HepG2 (cell line): Measurements from ENCODE around the gene DRD3.

ENCODE experiments used
- CREB1 ChIP-seq, 2 experiments: fragments of 450-650 bp in 1 of 2; IDR thresholded peaks; 2 replicates each; pipeline ENCODE4 v1.6.1; 2016 to 2017; ENCODE audit warnings: control low read depth in 1 of 2, mild to moderate bottlenecking in 1 of 2, missing compliant biosample characterization in 1 of 2, missing genetic modification characterization in 1 of 2
- CTCF ChIP-seq: sonication (generic); formaldehyde crosslinking; IDR thresholded peaks from 2 replicates; pipeline ENCODE4 v1.5.0; 2020; ENCODE audit warnings: mild to moderate bottlenecking, missing genetic modification reagents, moderate library complexity
- EP300 ChIP-seq, 3 experiments: sonication (generic) in 1 of 3; formaldehyde crosslinking in 1 of 3; IDR thresholded peaks; 2 replicates each; pipeline versions ENCODE4 v1.5.1 to v1.6.1; 2011 to 2020; ENCODE audit warnings: low read depth in 2 of 3, low read length in 2 of 3, borderline replicate concordance in 1 of 3, improper control_type of control experiment in 1 of 3, mild to moderate bottlenecking in 1 of 3, missing genetic modification reagents in 1 of 3, moderate library complexity in 1 of 3
- EZH2 ChIP-seq: conservative IDR thresholded peaks from 2 replicates; pipeline ENCODE4 v1.6.1; 2012; ENCODE audit warnings: mild to moderate bottlenecking, low read depth, low read length, moderate library complexity
- HNRNPL ChIP-seq: fragments of 200-400 bp; formaldehyde crosslinking; IDR thresholded peaks from 2 replicates; pipeline ENCODE4 v1.6.1; 2017; ENCODE audit warnings: mild to moderate bottlenecking, low read depth, low read length
- POLR2AphosphoS2 ChIP-seq: IDR thresholded peaks from 2 replicates; pipeline ENCODE4 v1.6.1; 2011; ENCODE audit warnings: low read depth, low read length, improper control_type of control experiment
- RAD51 ChIP-seq: fragments of 450-650 bp; IDR thresholded peaks from 2 replicates; pipeline ENCODE4 v1.6.1; 2016; ENCODE audit warnings: borderline replicate concordance
- SMARCC2 ChIP-seq: fragments of 450-650 bp; IDR thresholded peaks from 2 replicates; pipeline ENCODE4 v1.6.1; 2017; ENCODE audit warnings: antibody characterized with exemption, mild to moderate bottlenecking
- ZNF251 ChIP-seq: sonication (generic); formaldehyde crosslinking; IDR thresholded peaks from 2 replicates; pipeline ENCODE4 v1.9.0; 2021; ENCODE audit warnings: mild to moderate bottlenecking, missing genetic modification reagents
- ZNF296 ChIP-seq: sonication (generic); formaldehyde crosslinking; conservative IDR thresholded peaks from 2 replicates; pipeline ENCODE4 v1.5.0; 2020; ENCODE audit warnings: mild to moderate bottlenecking, missing genetic modification reagents
- ZNF30 ChIP-seq: sonication (generic); formaldehyde crosslinking; IDR thresholded peaks from 2 replicates; pipeline ENCODE4 v1.5.0; 2020; ENCODE audit warnings: mild to moderate bottlenecking, missing genetic modification reagents

GRCh38 chr3:114078126-114078525 lies 100.7 kb downstream of the DRD3 start:
- no peak for TF ChIP-seq ZNF251 (CRISPR knock-in tag)
- TF ChIP-seq EZH2 = no peak
- no peak for TF ChIP-seq RAD51
- no peak for TF ChIP-seq EP300 (IDR thresholded peaks at IDR 0.05; ENCODE audit: low read depth in 2 of 2, low read length in 2 of 2)
- no peak for TF ChIP-seq EP300 (CRISPR knock-in tag; IDR thresholded peaks at IDR 0.05; ENCODE audit: borderline replicate concordance)
- no peak for TF ChIP-seq ZNF296 (CRISPR knock-in tag)
- no peak for TF ChIP-seq ZNF30
- TF ChIP-seq SMARCC2 = no peak
- TF ChIP-seq HNRNPL = no peak
- TF ChIP-seq POLR2AphosphoS2 = no peak
- TF ChIP-seq CREB1 (IDR thresholded peaks at IDR 0.05) = no peak
- TF ChIP-seq CREB1 (CRISPR knock-in tag; IDR thresholded peaks at IDR 0.05) = no peak
- TF ChIP-seq CTCF (CRISPR knock-in tag) = no peak
